GM12878 (cell line): ENCODE measurements around the gene ANAPC7.

Source experiments
- CHD2 ChIP-seq: IDR thresholded peaks from 2 replicates; pipeline ENCODE4 v1.6.1; 2011; ENCODE audit warnings: low read depth, low read length, improper control_type of control experiment, borderline replicate concordance
- KLF5 ChIP-seq: fragments of 450-650 bp; IDR thresholded peaks from 2 replicates; pipeline ENCODE4 v1.6.1; 2014; ENCODE audit warnings: mild to moderate bottlenecking; ENCODE audit not compliant: partially characterized antibody
- TF ChIP-seq, protein P1 (sequence below): IDR thresholded peaks from 2 replicates; pipeline ENCODE4 v1.6.1; 2011; ENCODE audit warnings: mild to moderate bottlenecking, low read depth, low read length, moderate library complexity; ENCODE audit not compliant: insufficient replicate concordance

DNA sequence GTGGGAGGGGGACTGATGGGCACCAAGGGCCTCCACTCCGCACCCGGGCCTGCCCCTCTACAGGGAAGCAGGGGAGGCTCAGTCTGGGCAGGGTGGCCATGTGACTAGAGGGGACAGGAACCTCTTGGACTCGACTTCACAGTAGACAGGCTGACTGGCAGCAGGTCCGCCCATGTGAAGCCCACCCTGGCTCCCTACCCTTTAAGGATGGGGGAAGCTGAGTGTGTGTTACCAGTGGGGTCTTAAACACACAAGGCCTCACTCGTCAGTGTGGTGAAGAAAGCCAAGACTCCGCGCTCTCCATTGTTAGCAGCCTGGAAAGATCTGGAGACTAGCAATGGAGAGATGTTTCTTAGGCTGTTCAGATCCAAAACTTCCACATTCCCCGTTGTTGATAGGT lies 52.4 kb downstream of the ANAPC7 start:
- TF ChIP-seq KLF5 (no peak), CHD2 (no peak)
- TF ChIP-seq, protein P1, sequence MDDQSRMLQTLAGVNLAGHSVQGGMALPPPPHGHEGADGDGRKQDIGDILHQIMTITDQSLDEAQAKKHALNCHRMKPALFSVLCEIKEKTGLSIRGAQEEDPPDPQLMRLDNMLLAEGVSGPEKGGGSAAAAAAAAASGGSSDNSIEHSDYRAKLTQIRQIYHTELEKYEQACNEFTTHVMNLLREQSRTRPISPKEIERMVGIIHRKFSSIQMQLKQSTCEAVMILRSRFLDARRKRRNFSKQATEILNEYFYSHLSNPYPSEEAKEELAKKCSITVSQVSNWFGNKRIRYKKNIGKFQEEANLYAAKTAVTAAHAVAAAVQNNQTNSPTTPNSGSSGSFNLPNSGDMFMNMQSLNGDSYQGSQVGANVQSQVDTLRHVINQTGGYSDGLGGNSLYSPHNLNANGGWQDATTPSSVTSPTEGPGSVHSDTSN: no peak
